ENCODE data around the gene GRID2IP.

- no peak for TF ChIP-seq CTCF (IDR thresholded peaks at IDR 0.05)
- no peak for TF ChIP-seq ZFX (IDR thresholded peaks at IDR 0.05; ENCODE audit: borderline replicate concordance)
Measured at GRCh38 chr7:6461946-6462550, 89.2 kb downstream of the GRID2IP start.

Data from 22Rv1 (cell line).